ENCODE measurements around the gene ACOXL.

ACOXL gene

GRCh38 chr2:111119822-111120252 lies 387.5 kb downstream of the ACOXL start (continued):
- TF ChIP-seq HIC1 (tag by site-specific recombination; IDR thresholded peaks at IDR 0.05) (no peak), ZBTB7A (tag by site-specific recombination; IDR thresholded peaks at IDR 0.05; ENCODE audit: low read depth) (no peak), ZNF777 (tag by site-specific recombination; IDR thresholded peaks at IDR 0.05; ENCODE audit: borderline replicate concordance) (no peak), KLF7 (tag by site-specific recombination; IDR thresholded peaks at IDR 0.05; ENCODE audit: borderline replicate concordance) (no peak)

- peak within 1 kb of the TSS; percentile 96 for H3K27ac ChIP-seq (ENCODE audit: extremely low read depth, low read depth, low read length)
- POLR2A ChIA-PET = interaction anchor here (0.6 to 2.0 kb wide), 10 partner anchors 12 to 579 kb away, joined by 3 to 7 read pairs (median 4); partner anchors contain the start of gene BUB1
- peaks cover 8% of the 10 kb centered on the region; the same call in 1 of the 2 replicates for H3K4me1 ChIP-seq (ENCODE audit: control insufficient read depth, insufficient read depth, low read length)
- no peaks in the 10 kb centered on the region for H3K9me3 ChIP-seq (ENCODE audit: control insufficient read depth, insufficient read depth, low read depth, low read length)
- H3K4me3 ChIP-seq (ENCODE audit: low read depth, low read length) = peak within 1 kb of the TSS; percentile 69
- peaks cover 9 to 19% of the 10 kb centered on the region in 2 experiments for H3K36me3 ChIP-seq (ENCODE audit: control insufficient read depth in 2 of 2, insufficient read depth in 1 of 2, low read length in 2 of 2)
- CTCF ChIA-PET = interaction anchor here (0.5 to 1.3 kb wide), 5 partner anchors 31 to 578 kb away, joined by 3 to 4 read pairs (median 3); no protein-coding TSS in a partner anchor
- TF ChIP-seq ZNF521 (tag by site-specific recombination; IDR thresholded peaks at IDR 0.05) (no peak), ZNF510 (tag by site-specific recombination; IDR thresholded peaks at IDR 0.05; ENCODE audit: insufficient replicate concordance) (no peak), ZNF211 (tag by site-specific recombination; IDR thresholded peaks at IDR 0.05; ENCODE audit: low read depth) (no peak), ZNF302 (tag by site-specific recombination; IDR thresholded peaks at IDR 0.05; ENCODE audit: low read depth) (no peak), ZNF202 (tag by site-specific recombination; IDR thresholded peaks at IDR 0.05; ENCODE audit: borderline replicate concordance) (no peak), ZNF18 (tag by site-specific recombination; IDR thresholded peaks at IDR 0.05) (peak; percentile 98), SCRT1 (tag by site-specific recombination; IDR thresholded peaks at IDR 0.05; ENCODE audit: borderline replicate concordance) (no peak), ZNF311 (tag by site-specific recombination; IDR thresholded peaks at IDR 0.05; ENCODE audit: borderline replicate concordance) (no peak), SCRT2 (tag by site-specific recombination; IDR thresholded peaks at IDR 0.05) (no peak), ZNF488 (tag by site-specific recombination; IDR thresholded peaks at IDR 0.05) (no peak), ZNF513 (tag by site-specific recombination; IDR thresholded peaks at IDR 0.05) (no peak), AEBP2 (tag by site-specific recombination; IDR thresholded peaks at IDR 0.05; ENCODE audit: borderline replicate concordance) (no peak), KLF16 (tag by site-specific recombination; IDR thresholded peaks at IDR 0.05) (no peak; the same call in 1 of the 2 replicates), TRIM28 (IDR thresholded peaks at IDR 0.05; ENCODE audit: borderline replicate concordance, low read length) (no peak), ZNF843 (tag by site-specific recombination; IDR thresholded peaks at IDR 0.05) (peak; percentile 57), PBX3 (CRISPR knock-in tag; IDR thresholded peaks at IDR 0.05) (0 out of 2 replicates have a peak, but pooled peaks have one; percentile 37), ZSCAN5A (tag by site-specific recombination; IDR thresholded peaks at IDR 0.05) (0 out of 2 replicates have a peak, but pooled peaks have one; percentile 42), OVOL3 (tag by site-specific recombination; IDR thresholded peaks at IDR 0.05) (no peak), ZNF394 (tag by site-specific recombination; IDR thresholded peaks at IDR 0.05; ENCODE audit: borderline replicate concordance) (no peak; the same call in 1 of the 2 replicates), ZNF837 (tag by site-specific recombination; IDR thresholded peaks at IDR 0.05) (no peak)
Observed at GRCh38 chr2:111120253-111121027, 388.1 kb downstream of the ACOXL start, which contains the start of gene BCL2L11. TSS of gene BCL2L11 (plus strand) at chr2:111120914. CDS start at chr2:111123746, 2,832 bp downstream.

All from HEK293 (cell line).